Peyer's patch (tissue), 4 donors: ENCODE measurements around the gene UBE3C.

ENCODE experiments used
- POLR2A ChIP-seq, 2 donors: fragments of 450-650 bp; IDR thresholded peaks; one replicate each; pipeline ENCODE4 v1.5.1; 2017; ENCODE audit warnings: antibody characterized with exemption in 2 of 2, mild to moderate bottlenecking in 2 of 2, moderate library complexity in 2 of 2
- TF ChIP-seq, protein P1 (sequence below), 6 experiments: fragments of 450-650 bp in 4 of 6; fragments of 200-600 bp in 2 of 6; sonication (generic) in 1 of 6; IDR thresholded peaks; one replicate each; pipeline ENCODE4 v1.5.1; 2017 to 2019; ENCODE audit warnings: antibody characterized with exemption in 6 of 6, mild to moderate bottlenecking in 3 of 6, moderate library complexity in 1 of 6

DNA sequence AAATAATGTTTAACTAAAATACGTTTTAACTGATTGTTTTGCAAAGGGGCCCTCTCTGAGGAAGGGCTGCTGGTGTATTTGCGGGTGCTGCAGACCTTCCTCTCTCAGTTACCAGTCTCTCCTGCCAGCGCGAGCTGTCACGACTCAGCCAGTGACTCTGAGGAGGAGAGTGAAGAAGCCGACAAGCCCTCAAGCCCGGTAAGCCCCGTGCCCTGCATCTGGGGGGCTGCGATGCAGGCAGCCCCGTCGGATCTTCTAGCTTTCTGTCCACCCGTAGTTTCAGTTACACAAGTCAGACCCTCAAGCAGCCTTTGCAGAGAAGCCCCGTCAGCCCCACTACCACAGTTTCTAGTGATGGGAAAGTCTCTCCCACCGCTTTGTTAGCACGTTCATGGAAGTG lies 45.1 kb downstream of the UBE3C start:
- TF ChIP-seq, protein P1, sequence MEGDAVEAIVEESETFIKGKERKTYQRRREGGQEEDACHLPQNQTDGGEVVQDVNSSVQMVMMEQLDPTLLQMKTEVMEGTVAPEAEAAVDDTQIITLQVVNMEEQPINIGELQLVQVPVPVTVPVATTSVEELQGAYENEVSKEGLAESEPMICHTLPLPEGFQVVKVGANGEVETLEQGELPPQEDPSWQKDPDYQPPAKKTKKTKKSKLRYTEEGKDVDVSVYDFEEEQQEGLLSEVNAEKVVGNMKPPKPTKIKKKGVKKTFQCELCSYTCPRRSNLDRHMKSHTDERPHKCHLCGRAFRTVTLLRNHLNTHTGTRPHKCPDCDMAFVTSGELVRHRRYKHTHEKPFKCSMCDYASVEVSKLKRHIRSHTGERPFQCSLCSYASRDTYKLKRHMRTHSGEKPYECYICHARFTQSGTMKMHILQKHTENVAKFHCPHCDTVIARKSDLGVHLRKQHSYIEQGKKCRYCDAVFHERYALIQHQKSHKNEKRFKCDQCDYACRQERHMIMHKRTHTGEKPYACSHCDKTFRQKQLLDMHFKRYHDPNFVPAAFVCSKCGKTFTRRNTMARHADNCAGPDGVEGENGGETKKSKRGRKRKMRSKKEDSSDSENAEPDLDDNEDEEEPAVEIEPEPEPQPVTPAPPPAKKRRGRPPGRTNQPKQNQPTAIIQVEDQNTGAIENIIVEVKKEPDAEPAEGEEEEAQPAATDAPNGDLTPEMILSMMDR (IDR thresholded peaks at IDR 0.05) = no peak
- no peak for TF ChIP-seq POLR2A (IDR thresholded peaks at IDR 0.05)
